Activated T-cell treated with anti-CD3 and anti-CD28 coated beads, Interleukin-2, amount 50 U/mL, for 72 hours (primary cell): ENCODE data around the gene TNFRSF19. TPM values are rescaled to one million over a fixed set of nuclear protein-coding genes. Genes with fewer than 3 reads are reported as not detected.

Experiments
- ATAC-seq, 2 donors: fragments of 150-1000 bp; cut with Tn5 transposase; replicated peaks in 1 of 2; 2 replicates each; pipeline ENCODE4 v1.10.0; 2021; ENCODE audit warnings: moderate library complexity in 2 of 2, mild to moderate bottlenecking in 1 of 2
- DNase-seq, 2 donors: peaks; one replicate each; pipeline ENCODE4 v3.0.0; 2021 to 2022; ENCODE audit warnings: mixed read lengths in 1 of 2
- H3K27ac Mint-ChIP-seq: one replicate; pipeline ENCODE4 v1.8.0; 2022; ENCODE audit warnings: mild to moderate bottlenecking, moderate library complexity, mixed read lengths
- H3K27me3 Mint-ChIP-seq: one replicate; pipeline ENCODE4 v1.8.0; 2022; ENCODE audit warnings: low read depth, mixed read lengths
- H3K36me3 Mint-ChIP-seq, 2 donors: one replicate each; pipeline ENCODE4 v1.8.0; 2022; ENCODE audit warnings: mixed read lengths in 2 of 2, mild to moderate bottlenecking in 1 of 2; ENCODE audit not compliant: insufficient read depth in 2 of 2
- H3K4me1 Mint-ChIP-seq: one replicate; pipeline ENCODE4 v1.8.0; 2022; ENCODE audit warnings: low read depth, mixed read lengths
- H3K4me3 Mint-ChIP-seq, 2 donors: one replicate each; pipeline ENCODE4 v1.8.0; 2022; ENCODE audit warnings: mild to moderate bottlenecking in 2 of 2, mixed read lengths in 2 of 2, moderate library complexity in 2 of 2
- H3K9me3 Mint-ChIP-seq, 2 donors: one replicate each; pipeline ENCODE4 v1.8.0; 2022; ENCODE audit warnings: mixed read lengths in 2 of 2
- total RNA-seq, 2 donors: library from RNA; stranded (reverse); gene quantifications; one replicate each; pipeline ENCODE4 v1.2.3, GENCODE V29; 2022

The TNFRSF19 gene
- total RNA-seq, 2 donors from 2014 or later, result 0.07 TPM; not detected in 1

GRCh38 chr13:23615395-23616081 is 45.3 kb downstream of the TNFRSF19 start:
- no peaks in the 10 kb centered on the region for H3K9me3 Mint-ChIP-seq
- DNase-seq (no peak), ATAC-seq (no peak)
- H3K27me3 Mint-ChIP-seq, result peaks cover 29% of the 10 kb centered on the region
- H3K36me3 Mint-ChIP-seq, result no peaks in the 10 kb centered on the region
- H3K4me1 Mint-ChIP-seq, result no peaks in the 10 kb centered on the region
- H3K27ac Mint-ChIP-seq, result no peak overlapping the region
- H3K4me3 Mint-ChIP-seq, result no peak overlapping the region

GRCh38 chr13:23616228-23616627 is 46.0 kb downstream of the TNFRSF19 start:
- Mint-ChIP-seq H3K4me3 (no peak overlapping the region), H3K9me3 (no peaks in the 10 kb centered on the region), H3K27me3 (peaks cover 29% of the 10 kb centered on the region), H3K27ac (no peak overlapping the region), H3K4me1 (no peaks in the 10 kb centered on the region), H3K36me3 (no peaks in the 10 kb centered on the region)
- no peak for ATAC-seq
- no peak for DNase-seq

GRCh38 chr13:23617551-23618024 is 47.4 kb downstream of the TNFRSF19 start:
- no peak overlapping the region for H3K27ac Mint-ChIP-seq
- H3K4me3 Mint-ChIP-seq, result no peak overlapping the region
- DNase-seq, result no peak
- H3K9me3 Mint-ChIP-seq, result no peaks in the 10 kb centered on the region
- peaks cover 22% of the 10 kb centered on the region for H3K27me3 Mint-ChIP-seq
- H3K4me1 Mint-ChIP-seq, result no peaks in the 10 kb centered on the region
- ATAC-seq, result no peak
- no peaks in the 10 kb centered on the region for H3K36me3 Mint-ChIP-seq

- H3K27ac Mint-ChIP-seq, result no peak overlapping the region
- DNase-seq (no peak), ATAC-seq (no peak)
- no peak overlapping the region for H3K4me3 Mint-ChIP-seq
- no peaks in the 10 kb centered on the region for H3K36me3 Mint-ChIP-seq
- peaks cover 15% of the 10 kb centered on the region for H3K27me3 Mint-ChIP-seq
- no peaks in the 10 kb centered on the region for H3K9me3 Mint-ChIP-seq
- no peaks in the 10 kb centered on the region for H3K4me1 Mint-ChIP-seq
Observed at GRCh38 chr13:23618341-23618740, 48.1 kb downstream of the TNFRSF19 start.

GRCh38 chr13:23619068-23619855 is 49.0 kb downstream of the TNFRSF19 start:
- H3K36me3 Mint-ChIP-seq, result no peaks in the 10 kb centered on the region
- no peak overlapping the region for H3K27ac Mint-ChIP-seq
- peaks cover 0 to 2% of the 10 kb centered on the region in 2 donors for H3K9me3 Mint-ChIP-seq
- H3K4me1 Mint-ChIP-seq, result no peaks in the 10 kb centered on the region
- peaks cover 6% of the 10 kb centered on the region for H3K27me3 Mint-ChIP-seq
- DNase-seq (no peak), ATAC-seq (no peak)
- no peak overlapping the region for H3K4me3 Mint-ChIP-seq

- Mint-ChIP-seq H3K27me3 (peaks cover 6% of the 10 kb centered on the region), H3K9me3 (peaks cover 0 to 2% of the 10 kb centered on the region in 2 donors), H3K4me1 (no peaks in the 10 kb centered on the region), H3K36me3 (no peaks in the 10 kb centered on the region), H3K27ac (no peak overlapping the region), H3K4me3 (no peak overlapping the region)
- no peak for ATAC-seq
- no peak for DNase-seq
Observed at GRCh38 chr13:23620211-23620610, 50.0 kb downstream of the TNFRSF19 start.

- peaks cover 6% of the 10 kb centered on the region for H3K27me3 Mint-ChIP-seq
- H3K36me3 Mint-ChIP-seq, result no peaks in the 10 kb centered on the region
- ATAC-seq (peak in 1 of 2 donors; percentile 9), DNase-seq (no peak)
- H3K9me3 Mint-ChIP-seq, result peaks cover 0 to 2% of the 10 kb centered on the region in 2 donors
- H3K27ac Mint-ChIP-seq, result no peak overlapping the region
- no peaks in the 10 kb centered on the region for H3K4me1 Mint-ChIP-seq
- H3K4me3 Mint-ChIP-seq, result no peak overlapping the region
Observed at GRCh38 chr13:23620613-23621315, 50.6 kb downstream of the TNFRSF19 start.

GRCh38 chr13:23621316-23621645 is 51.1 kb downstream of the TNFRSF19 start:
- Mint-ChIP-seq H3K9me3 (peaks cover 0 to 2% of the 10 kb centered on the region in 2 donors), H3K36me3 (no peaks in the 10 kb centered on the region), H3K27me3 (peaks cover 6% of the 10 kb centered on the region), H3K4me1 (no peaks in the 10 kb centered on the region), H3K27ac (no peak overlapping the region), H3K4me3 (no peak overlapping the region)
- DNase-seq (peak; percentile 39 to 50), ATAC-seq (peak; percentile 98 to 99)

GRCh38 chr13:23622985-23623384 is 52.8 kb downstream of the TNFRSF19 start:
- Mint-ChIP-seq H3K4me3 (no peak overlapping the region), H3K36me3 (no peaks in the 10 kb centered on the region), H3K27ac (no peak overlapping the region), H3K9me3 (peaks cover 0 to 2% of the 10 kb centered on the region in 2 donors), H3K4me1 (no peaks in the 10 kb centered on the region), H3K27me3 (peaks cover 6% of the 10 kb centered on the region)
- peak in 1 of 2 donors; percentile 60 for ATAC-seq
- DNase-seq, result peak in 1 of 2 donors; percentile 10

- H3K27ac Mint-ChIP-seq, result no peak overlapping the region
- H3K9me3 Mint-ChIP-seq, result peaks cover 0 to 2% of the 10 kb centered on the region in 2 donors
- H3K36me3 Mint-ChIP-seq, result no peaks in the 10 kb centered on the region
Observed at GRCh38 chr13:23623394-23623793, 53.2 kb downstream of the TNFRSF19 start.

GRCh38 chr13:23626700-23627099 is 56.5 kb downstream of the TNFRSF19 start:
- no peak for ATAC-seq
- H3K27ac Mint-ChIP-seq, result no peak overlapping the region
- no peak for DNase-seq
- no peaks in the 10 kb centered on the region for H3K4me1 Mint-ChIP-seq
- H3K4me3 Mint-ChIP-seq, result no peak overlapping the region
- no peaks in the 10 kb centered on the region for H3K36me3 Mint-ChIP-seq
- peaks cover 6% of the 10 kb centered on the region for H3K27me3 Mint-ChIP-seq
- peaks cover 0 to 2% of the 10 kb centered on the region in 2 donors for H3K9me3 Mint-ChIP-seq

More at GRCh38 chr13:23623394-23623793, 53.2 kb downstream of the TNFRSF19 start:
- Mint-ChIP-seq H3K4me3 (no peak overlapping the region), H3K27me3 (peaks cover 6% of the 10 kb centered on the region), H3K4me1 (no peaks in the 10 kb centered on the region)
- ATAC-seq (no peak), DNase-seq (no peak)

GRCh38 chr13:23627410-23627809 is 57.2 kb downstream of the TNFRSF19 start:
- no peak overlapping the region for H3K4me3 Mint-ChIP-seq
- no peak for ATAC-seq
- H3K27ac Mint-ChIP-seq, result no peak overlapping the region
- no peaks in the 10 kb centered on the region for H3K36me3 Mint-ChIP-seq
- no peaks in the 10 kb centered on the region for H3K4me1 Mint-ChIP-seq
- peaks cover 0 to 2% of the 10 kb centered on the region in 2 donors for H3K9me3 Mint-ChIP-seq
- no peak for DNase-seq
- peaks cover 6% of the 10 kb centered on the region for H3K27me3 Mint-ChIP-seq

- no peaks in the 10 kb centered on the region for H3K36me3 Mint-ChIP-seq
- DNase-seq (no peak), ATAC-seq (no peak)
- no peak overlapping the region for H3K27ac Mint-ChIP-seq
- H3K4me1 Mint-ChIP-seq, result no peaks in the 10 kb centered on the region
- peaks cover 0 to 2% of the 10 kb centered on the region in 2 donors for H3K9me3 Mint-ChIP-seq
- peaks cover 6% of the 10 kb centered on the region for H3K27me3 Mint-ChIP-seq
- H3K4me3 Mint-ChIP-seq, result no peak overlapping the region
Observed at GRCh38 chr13:23628250-23628649, 58.0 kb downstream of the TNFRSF19 start.
